ENCODE data around the gene RCE1.

DNA sequence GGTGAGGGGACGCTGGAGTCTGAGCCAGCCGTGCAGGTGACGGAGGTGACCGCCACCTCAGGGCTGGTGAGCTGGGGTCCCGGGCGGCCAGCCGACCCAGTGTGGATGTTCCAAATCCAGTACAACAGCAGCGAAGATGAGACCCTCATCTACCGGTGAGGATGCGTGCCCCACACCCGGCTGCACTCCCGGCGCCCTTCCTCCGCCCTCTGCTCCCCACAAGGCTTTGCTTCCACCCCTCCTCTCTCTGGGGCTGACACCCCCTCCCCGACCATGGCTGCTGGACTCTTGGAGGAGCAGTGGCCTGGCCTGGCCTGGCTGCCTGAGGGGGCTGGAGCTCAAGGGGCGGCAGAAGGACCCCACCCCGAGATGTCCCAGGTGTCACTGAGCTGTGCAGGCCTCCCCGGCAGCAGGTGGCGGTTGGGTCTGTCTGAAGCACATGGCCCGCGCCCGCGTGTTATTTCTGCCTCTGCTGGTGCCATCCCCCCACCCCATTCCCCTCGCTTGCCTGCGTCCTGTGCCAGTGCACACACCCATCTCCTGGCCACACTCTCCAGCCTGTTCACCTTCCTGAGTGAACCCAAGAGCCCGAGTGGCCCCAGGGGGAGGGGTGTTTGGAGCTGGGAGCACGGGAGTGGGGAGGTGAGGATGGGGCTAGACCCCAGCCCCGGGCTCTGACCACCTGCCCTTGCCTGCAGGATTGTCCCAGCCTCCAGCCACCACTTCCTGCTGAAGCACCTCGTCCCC is 15.9 kb downstream of the RCE1 start:
- TF ChIP-seq, protein P1, sequence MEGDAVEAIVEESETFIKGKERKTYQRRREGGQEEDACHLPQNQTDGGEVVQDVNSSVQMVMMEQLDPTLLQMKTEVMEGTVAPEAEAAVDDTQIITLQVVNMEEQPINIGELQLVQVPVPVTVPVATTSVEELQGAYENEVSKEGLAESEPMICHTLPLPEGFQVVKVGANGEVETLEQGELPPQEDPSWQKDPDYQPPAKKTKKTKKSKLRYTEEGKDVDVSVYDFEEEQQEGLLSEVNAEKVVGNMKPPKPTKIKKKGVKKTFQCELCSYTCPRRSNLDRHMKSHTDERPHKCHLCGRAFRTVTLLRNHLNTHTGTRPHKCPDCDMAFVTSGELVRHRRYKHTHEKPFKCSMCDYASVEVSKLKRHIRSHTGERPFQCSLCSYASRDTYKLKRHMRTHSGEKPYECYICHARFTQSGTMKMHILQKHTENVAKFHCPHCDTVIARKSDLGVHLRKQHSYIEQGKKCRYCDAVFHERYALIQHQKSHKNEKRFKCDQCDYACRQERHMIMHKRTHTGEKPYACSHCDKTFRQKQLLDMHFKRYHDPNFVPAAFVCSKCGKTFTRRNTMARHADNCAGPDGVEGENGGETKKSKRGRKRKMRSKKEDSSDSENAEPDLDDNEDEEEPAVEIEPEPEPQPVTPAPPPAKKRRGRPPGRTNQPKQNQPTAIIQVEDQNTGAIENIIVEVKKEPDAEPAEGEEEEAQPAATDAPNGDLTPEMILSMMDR (conservative IDR thresholded peaks at IDR 0.05) = no peak
- no peak for TF ChIP-seq ZFX (IDR thresholded peaks at IDR 0.05)

Data from C4-2B (cell line).